GM18868 (cell line): ENCODE results near the gene MANEA.
A peak's percentile ranks its signal among the peaks of the same experiment; 100 is the strongest.
"Not testable (repeated sequence)": the region's sequence is repeated elsewhere in the genome, so short reads cannot be mapped to it uniquely, and the experiment has no call there.

Experiments
- ATAC-seq: cut with Tn5 transposase; IDR thresholded peaks from one replicate; pipeline ENCODE4 v1.9.1; 2021; ENCODE audit warnings: mild to moderate bottlenecking, moderate library complexity; ENCODE audit not compliant: unreplicated experiment

MANEA gene, protein sequence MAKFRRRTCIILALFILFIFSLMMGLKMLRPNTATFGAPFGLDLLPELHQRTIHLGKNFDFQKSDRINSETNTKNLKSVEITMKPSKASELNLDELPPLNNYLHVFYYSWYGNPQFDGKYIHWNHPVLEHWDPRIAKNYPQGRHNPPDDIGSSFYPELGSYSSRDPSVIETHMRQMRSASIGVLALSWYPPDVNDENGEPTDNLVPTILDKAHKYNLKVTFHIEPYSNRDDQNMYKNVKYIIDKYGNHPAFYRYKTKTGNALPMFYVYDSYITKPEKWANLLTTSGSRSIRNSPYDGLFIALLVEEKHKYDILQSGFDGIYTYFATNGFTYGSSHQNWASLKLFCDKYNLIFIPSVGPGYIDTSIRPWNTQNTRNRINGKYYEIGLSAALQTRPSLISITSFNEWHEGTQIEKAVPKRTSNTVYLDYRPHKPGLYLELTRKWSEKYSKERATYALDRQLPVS

DNA sequence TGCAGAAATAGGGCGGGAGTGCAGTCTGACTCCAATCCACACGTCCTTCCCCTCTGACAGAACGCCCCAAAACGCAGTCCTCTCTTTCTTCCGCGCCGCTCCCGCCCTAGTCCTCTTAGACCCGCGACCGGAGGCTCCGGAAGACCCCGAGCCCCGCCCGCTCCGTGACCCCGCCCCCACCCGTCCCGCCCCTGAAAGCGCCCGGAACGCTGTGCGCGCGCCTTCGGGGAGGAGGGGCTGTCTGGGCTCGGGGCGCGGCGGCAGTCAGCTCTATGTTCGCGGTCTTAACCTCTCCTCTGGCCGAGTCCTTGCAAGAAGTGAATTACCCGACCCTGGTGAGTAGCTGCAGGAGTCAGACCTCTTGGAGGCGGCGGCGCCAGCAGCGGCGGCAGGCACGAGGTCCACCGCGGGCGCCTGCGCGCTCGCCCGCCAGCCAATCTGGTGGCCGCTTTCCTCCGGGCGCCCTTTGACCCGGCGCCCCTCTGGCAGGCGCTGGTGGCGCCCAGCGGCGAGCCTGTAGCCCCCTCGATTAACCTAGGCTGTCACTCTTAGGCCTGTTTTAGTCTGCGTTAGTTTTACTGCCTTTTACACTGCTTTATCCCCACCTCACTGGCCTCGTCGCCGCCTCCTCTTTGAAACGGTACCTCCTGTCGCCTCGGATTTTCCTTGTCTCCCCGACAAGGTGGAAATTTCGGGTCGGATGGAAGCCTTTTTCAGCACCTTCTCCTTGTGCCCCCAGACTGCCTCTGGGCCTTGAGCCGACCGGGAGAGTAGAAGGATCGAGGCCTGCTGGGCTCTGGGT is at the start of gene MANEA:
MANEA (plus strand) TSS at position 232 of the 802 bp plus-strand sequence. CDS start 8,905 bp downstream, outside the sequence.
- peak; percentile 73 for ATAC-seq

DNA sequence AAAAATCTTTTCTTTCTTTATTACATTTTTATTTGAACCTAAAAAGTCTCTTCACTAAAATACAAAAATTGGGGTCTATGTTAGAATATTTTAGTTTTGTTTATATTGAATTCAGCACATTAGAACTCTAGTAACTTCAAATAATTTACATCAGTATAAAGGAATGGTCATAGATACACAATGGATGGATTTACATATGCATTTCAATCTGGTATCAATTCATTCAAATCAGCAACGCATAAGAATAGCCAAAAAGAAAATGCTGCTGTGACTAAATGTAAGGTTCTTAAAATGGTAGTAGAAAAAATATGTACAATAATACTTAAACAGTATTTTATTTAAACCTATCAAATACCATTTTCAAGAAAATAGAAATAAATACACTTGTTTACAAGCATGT is 47.6 kb upstream of the MANEA start:
- ATAC-seq: no peak

- ATAC-seq: no peak
These were observed 47.0 kb upstream of the MANEA start for GRCh38 chr6:95530176-95530819.

GRCh38 chr6:95543798-95544197 is 33.5 kb upstream of the MANEA start:
- no peak for ATAC-seq

DNA sequence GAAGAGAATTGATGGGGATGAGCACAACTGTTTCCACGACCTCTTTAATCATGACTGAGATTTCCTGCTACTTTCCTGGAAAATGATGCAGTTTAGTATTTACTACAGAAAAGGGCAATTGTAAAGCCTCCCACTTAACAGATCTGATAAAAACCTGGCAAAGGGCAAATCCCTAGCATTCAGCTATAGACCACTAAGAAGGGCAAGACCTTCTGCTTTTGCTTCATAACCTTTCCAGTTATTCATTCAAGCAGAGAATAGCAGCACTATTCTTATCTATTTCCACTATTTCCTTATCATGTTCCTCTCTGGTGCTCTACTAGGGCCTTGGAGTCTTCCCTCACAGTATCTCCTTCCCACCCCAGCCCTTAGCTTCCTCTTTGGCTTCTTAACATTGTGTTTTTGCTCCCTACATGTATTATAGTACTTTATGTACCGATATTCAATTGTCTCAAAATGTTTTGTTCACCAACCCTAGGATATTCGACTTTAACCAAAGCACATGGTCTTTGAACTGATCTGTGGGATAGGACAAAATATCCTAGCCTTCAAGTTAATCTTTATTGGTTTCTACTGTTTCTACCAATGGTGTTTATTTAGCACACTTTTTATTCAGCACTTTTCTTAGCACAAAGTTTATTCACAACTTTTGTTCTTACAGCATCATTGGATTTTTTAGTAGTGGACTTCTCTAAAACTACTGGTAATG is 32.7 kb upstream of the MANEA start:
- ATAC-seq: no peak

DNA sequence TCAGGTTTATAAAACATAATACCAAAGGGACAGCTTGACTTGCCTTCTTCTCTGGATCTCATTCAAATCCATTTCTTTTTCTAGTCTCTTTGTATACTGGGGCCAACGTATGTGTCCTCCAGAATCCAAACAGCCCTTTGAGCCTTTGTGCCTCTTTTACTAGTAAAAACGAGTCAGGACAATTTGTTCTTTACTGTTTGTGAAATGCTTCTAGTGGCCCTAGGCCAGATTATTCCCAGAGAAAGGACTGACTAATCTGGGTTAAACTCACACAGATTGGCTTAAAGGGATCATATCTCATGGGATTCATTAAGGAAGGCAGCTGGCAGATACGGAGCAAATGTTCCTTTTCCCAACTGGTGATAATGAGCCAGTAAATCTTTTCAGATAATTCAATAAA is 32.1 kb upstream of the MANEA start:
- ATAC-seq: no peak

DNA sequence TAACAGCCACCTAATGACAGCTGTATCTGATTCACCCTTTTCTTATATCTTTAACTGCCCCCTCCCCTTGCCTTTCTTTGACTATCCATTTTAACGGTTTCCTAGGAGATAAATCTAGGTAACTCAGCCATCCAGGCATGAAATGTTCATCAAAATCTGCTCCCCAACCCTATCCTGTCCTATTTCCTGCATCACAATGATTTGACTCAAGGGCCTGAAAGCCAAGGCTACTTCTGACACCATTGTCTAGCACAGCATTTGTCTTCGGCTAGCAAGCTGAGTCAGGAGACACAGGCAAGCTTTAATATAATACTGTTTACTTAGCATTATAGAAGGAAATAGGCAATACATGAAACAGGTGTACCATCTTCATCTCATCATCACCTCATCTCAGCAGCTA is 31.6 kb upstream of the MANEA start:
- no peak for ATAC-seq

GRCh38 chr6:95546148-95546547 is 31.2 kb upstream of the MANEA start:
- no peak for ATAC-seq

DNA sequence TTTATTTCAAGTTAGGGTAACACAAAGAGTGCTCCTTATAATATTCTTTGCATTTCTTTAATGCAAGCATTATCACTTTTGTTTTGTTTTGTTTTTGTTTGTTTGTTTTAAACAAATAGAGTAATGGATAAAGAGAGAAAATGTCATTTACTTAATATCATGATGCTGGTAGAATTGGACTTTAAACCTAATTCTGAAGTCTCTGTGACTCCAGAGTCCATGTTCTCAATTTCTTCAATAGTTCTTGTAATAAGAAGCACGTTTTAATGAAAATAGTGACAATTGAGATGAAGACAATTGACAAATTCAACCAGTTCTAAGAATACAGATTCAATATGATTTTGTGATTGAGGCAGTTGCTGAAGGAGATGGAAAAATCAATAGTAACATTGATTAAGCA is 30.3 kb upstream of the MANEA start:
- no peak for ATAC-seq

DNA sequence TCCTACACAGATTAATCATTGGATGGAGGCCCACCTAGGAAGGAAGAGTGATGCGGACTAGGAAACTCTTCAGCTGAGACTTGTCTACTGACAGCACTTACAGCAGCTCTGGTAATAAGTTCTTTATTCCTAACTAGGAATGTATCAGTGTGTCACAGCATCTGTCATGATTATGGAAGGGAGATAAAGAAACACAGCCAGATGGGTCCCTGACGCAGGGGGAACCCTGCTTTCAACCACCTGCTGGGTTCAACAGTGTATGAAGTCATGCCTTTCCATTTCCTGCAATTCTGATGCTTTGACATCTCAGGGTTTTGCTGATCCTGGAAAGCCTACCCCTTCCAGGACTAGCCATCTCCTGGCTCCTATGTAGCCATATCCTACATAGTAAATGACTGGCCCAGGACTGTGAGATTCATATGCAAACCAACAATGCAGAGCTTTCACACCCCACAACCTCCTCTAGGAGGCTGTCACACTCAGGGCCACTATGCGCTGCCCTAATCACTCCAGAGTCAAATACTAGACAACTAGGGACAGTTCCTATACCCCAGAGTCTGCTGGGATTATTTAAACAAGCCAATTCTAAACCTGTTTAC is 29.0 kb upstream of the MANEA start:
- ATAC-seq: no peak

DNA sequence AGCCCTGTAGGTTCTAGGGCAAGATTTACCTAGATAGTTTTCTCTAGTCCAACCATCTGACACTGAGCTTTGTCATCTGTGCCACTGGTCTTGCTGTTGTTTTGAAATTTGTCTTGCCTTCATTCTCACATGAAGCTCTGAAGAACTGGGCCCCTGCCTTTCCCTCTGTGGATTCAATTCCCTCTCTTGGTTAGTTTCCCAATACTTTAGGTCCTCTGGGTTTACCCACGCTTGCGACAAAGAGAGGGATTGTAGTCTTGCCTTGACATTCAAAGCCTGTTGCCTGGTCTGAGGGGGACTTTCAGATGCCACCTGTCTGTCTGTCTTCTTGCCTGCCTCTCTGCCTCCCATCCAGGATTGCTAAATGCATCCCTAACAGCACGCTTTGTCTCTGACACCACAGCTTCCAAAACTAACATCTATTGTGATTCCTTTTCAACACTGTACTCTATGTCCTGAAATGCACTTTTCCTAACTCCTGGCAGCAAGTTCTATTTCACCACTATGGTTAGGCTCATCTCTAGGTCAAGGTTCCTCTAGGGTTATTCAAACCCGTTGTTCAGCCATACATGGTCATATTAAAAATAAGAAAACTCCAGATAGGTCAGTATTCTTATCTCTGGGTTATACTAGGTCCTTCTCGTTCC is 25.5 kb upstream of the MANEA start:
- ATAC-seq: no peak

DNA sequence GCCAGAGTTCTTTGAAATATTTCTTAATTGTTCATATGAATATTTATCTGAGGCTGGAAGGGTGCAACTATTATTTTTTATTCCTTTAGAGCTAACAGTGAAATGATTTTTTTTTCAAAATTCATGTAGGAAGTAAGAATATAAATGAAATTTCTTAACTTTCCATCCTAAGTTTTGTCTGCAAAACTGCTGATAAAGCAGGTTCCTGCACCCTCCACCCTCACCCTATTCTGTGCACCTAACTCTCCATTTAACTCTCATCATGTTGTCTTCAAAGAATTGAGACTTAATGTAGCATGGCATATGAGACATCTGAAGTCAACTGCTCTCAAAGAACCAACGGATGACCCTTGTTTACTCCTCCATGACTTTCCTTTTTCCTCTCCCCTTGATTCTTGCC is 23.5 kb upstream of the MANEA start:
- no peak for ATAC-seq

GRCh38 chr6:95560956-95561355 is 16.4 kb upstream of the MANEA start:
- ATAC-seq: not testable (repeated sequence)

GRCh38 chr6:95569560-95569959 is 7.8 kb upstream of the MANEA start:
- ATAC-seq: no peak

DNA sequence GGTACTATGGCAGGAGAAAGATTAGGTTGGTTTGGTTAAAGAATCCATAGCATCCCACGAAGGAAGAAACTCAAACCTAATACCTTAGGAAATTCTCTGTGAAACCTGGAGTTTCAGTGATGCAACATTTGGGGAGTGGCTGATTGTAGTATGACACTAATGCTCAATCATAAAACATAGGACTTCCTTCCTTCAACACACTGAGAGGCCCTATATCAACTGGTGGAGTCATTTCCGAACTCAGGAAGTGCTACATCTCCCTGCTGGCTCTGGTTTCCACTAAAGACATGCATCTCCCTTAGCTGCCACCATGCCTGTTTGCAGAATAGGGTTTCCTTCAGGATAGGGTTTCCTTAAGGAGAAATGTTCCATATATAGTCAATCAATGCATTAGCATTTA is 5.2 kb upstream of the MANEA start:
- ATAC-seq: no peak

GRCh38 chr6:95574811-95575210 is 2.5 kb upstream of the MANEA start:
- ATAC-seq: no peak

GRCh38 chr6:95576218-95576997 is 927 bp upstream of the MANEA start:
- ATAC-seq: peak; percentile 24

DNA sequence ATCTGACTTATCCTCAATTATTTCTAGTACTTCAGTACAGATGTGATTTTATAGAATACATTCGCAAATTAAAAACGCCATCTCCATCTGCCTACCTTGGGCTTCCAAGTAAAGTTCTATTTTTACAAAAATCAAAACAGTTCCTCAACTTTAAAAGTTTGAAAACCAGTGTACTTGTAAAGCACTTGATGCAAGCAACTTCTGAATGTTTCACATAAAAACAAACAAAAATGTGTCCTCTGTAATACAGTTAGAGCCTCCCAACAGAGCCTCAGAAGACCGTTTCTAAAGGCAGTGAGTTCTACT is 384 bp upstream of the MANEA start:
- no peak for ATAC-seq

DNA sequence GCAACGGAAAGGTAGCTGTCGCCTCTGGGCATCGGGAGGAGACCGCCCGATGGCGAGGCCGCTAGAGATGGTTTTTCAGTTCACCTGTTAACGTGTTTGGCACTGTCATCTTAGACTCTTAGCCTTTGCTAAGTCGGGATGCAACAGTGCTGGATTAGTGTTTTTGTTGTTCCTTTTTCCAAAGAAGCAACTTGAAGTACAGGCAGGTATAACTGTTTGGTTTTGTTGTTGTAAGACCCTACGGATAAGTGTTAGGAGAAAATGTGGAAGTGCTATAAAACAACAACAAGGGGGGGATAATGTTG is 723 bp downstream of the MANEA start:
- peak; percentile 19 for ATAC-seq

- ATAC-seq: no peak
These were observed 3.7 kb downstream of the MANEA start for GRCh38 chr6:95581073-95581472.
